HG03565 (cell line): ENCODE data around the gene ITPR2.
A peak's percentile ranks its signal among the peaks of the same experiment; 100 is the strongest.

Source experiments
- ATAC-seq: cut with Tn5 transposase; IDR thresholded peaks from one replicate; pipeline ENCODE4 v1.9.1; 2021; ENCODE audit warnings: mild to moderate bottlenecking, moderate library complexity; ENCODE audit not compliant: unreplicated experiment

The ITPR2 gene

GRCh38 chr12:26599096-26599695 is 233.8 kb downstream of the ITPR2 start:
- no peak for ATAC-seq

- ATAC-seq = no peak
These were observed 237.2 kb downstream of the ITPR2 start for GRCh38 chr12:26595806-26596205.

- no peak for ATAC-seq
These were observed 252.4 kb downstream of the ITPR2 start for GRCh38 chr12:26580619-26581018.

- no peak for ATAC-seq
These were observed 256.7 kb downstream of the ITPR2 start for GRCh38 chr12:26576266-26576665.

- ATAC-seq = no peak
These were observed 259.6 kb downstream of the ITPR2 start for GRCh38 chr12:26573225-26573909.

GRCh38 chr12:26572137-26572536 is 260.9 kb downstream of the ITPR2 start:
- no peak for ATAC-seq

- no peak for ATAC-seq
These were observed 261.4 kb downstream of the ITPR2 start for GRCh38 chr12:26571560-26571959.

GRCh38 chr12:26567126-26567525 is 265.9 kb downstream of the ITPR2 start:
- ATAC-seq = no peak

GRCh38 chr12:26566675-26567074 is 266.3 kb downstream of the ITPR2 start:
- ATAC-seq = no peak

GRCh38 chr12:26566186-26566585 is 266.8 kb downstream of the ITPR2 start:
- no peak for ATAC-seq

- ATAC-seq = no peak
These were observed 268.6 kb downstream of the ITPR2 start for GRCh38 chr12:26564391-26564790.

GRCh38 chr12:26563552-26563951 is 269.4 kb downstream of the ITPR2 start:
- ATAC-seq = no peak

GRCh38 chr12:26557326-26557725 is 275.7 kb downstream of the ITPR2 start:
- no peak for ATAC-seq

- ATAC-seq = no peak
These were observed 276.1 kb downstream of the ITPR2 start for GRCh38 chr12:26556916-26557315.

GRCh38 chr12:26555139-26555538 is 277.9 kb downstream of the ITPR2 start:
- ATAC-seq = no peak

- ATAC-seq = peak; percentile 56
These were observed 278.7 kb downstream of the ITPR2 start for GRCh38 chr12:26554332-26554731.

GRCh38 chr12:26551385-26551784 is 281.6 kb downstream of the ITPR2 start:
- no peak for ATAC-seq

- no peak for ATAC-seq
These were observed 284.8 kb downstream of the ITPR2 start for GRCh38 chr12:26548227-26548626.

- ATAC-seq = no peak
These were observed 286.3 kb downstream of the ITPR2 start for GRCh38 chr12:26546535-26547314.

GRCh38 chr12:26539131-26539530 is 293.9 kb downstream of the ITPR2 start:
- ATAC-seq = no peak

- no peak for ATAC-seq
These were observed 295.3 kb downstream of the ITPR2 start for GRCh38 chr12:26537651-26538050.

- ATAC-seq = no peak
These were observed 295.9 kb downstream of the ITPR2 start for GRCh38 chr12:26537126-26537525.
